ENCODE results near the gene COL2A1.

GRCh38 chr12:48016373-48017020 is 12.2 kb upstream of the COL2A1 start:
- no peak for TF ChIP-seq CTCF (IDR thresholded peaks at IDR 0.05; ENCODE audit: low read depth, low read length)
- TF ChIP-seq EZH2phosphoT487 (IDR thresholded peaks at IDR 0.05; ENCODE audit: low read depth), result no peak
